HL-60 (cell line): Measurements from ENCODE around the gene CENPK.
"Not testable (repeated sequence)": the region's sequence is repeated elsewhere in the genome, so short reads cannot be mapped to it uniquely, and the experiment has no call there.

ENCODE experiments used
- SPI1 ChIP-seq: IDR thresholded peaks from 2 replicates; pipeline ENCODE4 v1.6.1; 2012; ENCODE audit warnings: low read depth, mild to moderate bottlenecking, borderline replicate concordance
- TF ChIP-seq, protein P1 (sequence below): IDR thresholded peaks from one replicate; pipeline ENCODE4 v1.5.1; 2011; ENCODE audit warnings: low read length, control low read depth, inconsistent platforms; ENCODE audit not compliant: insufficient read depth

DNA sequence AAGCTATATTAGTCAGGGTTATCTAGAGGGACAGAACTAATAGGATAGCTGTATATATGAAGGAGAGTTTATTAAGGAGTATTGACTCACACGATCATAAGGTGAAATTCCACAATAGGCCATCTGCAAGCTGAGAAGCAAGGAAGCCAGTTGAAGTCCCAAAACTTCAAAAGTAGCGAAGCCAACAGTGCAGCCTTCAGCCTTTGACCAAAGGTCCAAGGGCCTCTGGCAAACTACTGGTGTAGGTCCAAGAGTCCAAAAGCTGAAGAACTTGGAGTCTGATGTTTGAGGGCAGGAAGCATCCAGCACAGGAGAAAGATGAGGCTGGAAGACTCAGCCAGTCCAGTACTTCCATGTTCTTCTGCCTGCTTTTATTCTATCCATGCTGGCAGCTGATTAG is 76.2 kb downstream of the CENPK start:
- TF ChIP-seq, protein P1, sequence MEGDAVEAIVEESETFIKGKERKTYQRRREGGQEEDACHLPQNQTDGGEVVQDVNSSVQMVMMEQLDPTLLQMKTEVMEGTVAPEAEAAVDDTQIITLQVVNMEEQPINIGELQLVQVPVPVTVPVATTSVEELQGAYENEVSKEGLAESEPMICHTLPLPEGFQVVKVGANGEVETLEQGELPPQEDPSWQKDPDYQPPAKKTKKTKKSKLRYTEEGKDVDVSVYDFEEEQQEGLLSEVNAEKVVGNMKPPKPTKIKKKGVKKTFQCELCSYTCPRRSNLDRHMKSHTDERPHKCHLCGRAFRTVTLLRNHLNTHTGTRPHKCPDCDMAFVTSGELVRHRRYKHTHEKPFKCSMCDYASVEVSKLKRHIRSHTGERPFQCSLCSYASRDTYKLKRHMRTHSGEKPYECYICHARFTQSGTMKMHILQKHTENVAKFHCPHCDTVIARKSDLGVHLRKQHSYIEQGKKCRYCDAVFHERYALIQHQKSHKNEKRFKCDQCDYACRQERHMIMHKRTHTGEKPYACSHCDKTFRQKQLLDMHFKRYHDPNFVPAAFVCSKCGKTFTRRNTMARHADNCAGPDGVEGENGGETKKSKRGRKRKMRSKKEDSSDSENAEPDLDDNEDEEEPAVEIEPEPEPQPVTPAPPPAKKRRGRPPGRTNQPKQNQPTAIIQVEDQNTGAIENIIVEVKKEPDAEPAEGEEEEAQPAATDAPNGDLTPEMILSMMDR: not testable (repeated sequence)
- not testable (repeated sequence) for TF ChIP-seq SPI1
